DND-41 (cell line): Measurements from ENCODE around the gene COA8.

Source experiments
- CTCF ChIP-seq: IDR thresholded peaks from 2 replicates; pipeline ENCODE4 v1.5.1; 2012; ENCODE audit warnings: borderline replicate concordance, low read length, moderate library complexity, mild to moderate bottlenecking; ENCODE audit not compliant: poor library complexity, severe bottlenecking; ENCODE audit errors: extremely low read depth
- EZH2 ChIP-seq: IDR thresholded peaks from 3 replicates; pipeline ENCODE4 v1.6.1; 2012; ENCODE audit warnings: borderline replicate concordance, low read depth, mild to moderate bottlenecking, moderate library complexity, low read length, inconsistent platforms; ENCODE audit not compliant: severe bottlenecking

- no peak for TF ChIP-seq CTCF
- TF ChIP-seq EZH2, result no peak
Measured at GRCh38 chr14:103526914-103527248, 35.9 kb upstream of the COA8 start.
